ENCODE data around the gene WNK1.

- no peak for TF ChIP-seq POLR2A (IDR thresholded peaks at IDR 0.05)
- no peak for TF ChIP-seq CTCF (IDR thresholded peaks at IDR 0.05)
Observed at GRCh38 chr12:948238-948637, 195.9 kb downstream of the WNK1 start.

Data from lower leg skin (tissue), 3 donors.